SJSA1 (cell line): ENCODE results near the gene ACP3. TPM values are rescaled to one million over a fixed set of nuclear protein-coding genes. Genes with fewer than 3 reads are reported as not detected.

Source experiments
- total RNA-seq: library from RNA; depleted of rRNA; stranded (reverse); fragments of >200 nt; shearing (Covaris generic); gene quantifications from 2 replicates; pipeline ENCODE4 v1.2.3, GENCODE V29; 2014; rRNA removed

ACP3 gene
- total RNA-seq, 1 experiment from 2014 or later, result not detected

Other genes with a start within 250 kb of the ACP3 start
- gene DNAJC13, start 100.1 kb downstream of the ACP3 start, total RNA-seq, result 28.2 and 43.2 TPM in 2 replicates